Sigmoid colon (tissue), 4 donors: ENCODE measurements around the gene PRKCA.
"Not testable (repeated sequence)": the region's sequence is repeated elsewhere in the genome, so short reads cannot be mapped to it uniquely, and the experiment has no call there.

ENCODE experiments used
- EP300 ChIP-seq, 4 donors: sonication (generic); formaldehyde crosslinking; IDR thresholded peaks; one replicate each; pipeline ENCODE4 v1.6.1; 2017; ENCODE audit warnings: antibody characterized with exemption in 4 of 4
- POLR2A ChIP-seq, 2 donors: fragments of 450-650 bp; IDR thresholded peaks; one replicate each; pipeline ENCODE4 v1.6.1; 2016; ENCODE audit warnings: antibody characterized with exemption in 2 of 2, mild to moderate bottlenecking in 2 of 2, moderate library complexity in 2 of 2
- POLR2AphosphoS5 ChIP-seq, 4 donors: sonication (generic); formaldehyde crosslinking; IDR thresholded peaks; one replicate each; pipeline ENCODE4 v1.6.1; 2017; ENCODE audit warnings: antibody characterized with exemption in 4 of 4
- TF ChIP-seq, protein P1 (sequence below), 4 experiments: fragments of 450-650 bp in 3 of 4; fragments of 200-600 bp in 1 of 4; IDR thresholded peaks; one replicate each; pipeline ENCODE4 v1.5.1; 2016 to 2019; ENCODE audit warnings: antibody characterized with exemption in 4 of 4, mild to moderate bottlenecking in 3 of 4, moderate library complexity in 2 of 4

DNA sequence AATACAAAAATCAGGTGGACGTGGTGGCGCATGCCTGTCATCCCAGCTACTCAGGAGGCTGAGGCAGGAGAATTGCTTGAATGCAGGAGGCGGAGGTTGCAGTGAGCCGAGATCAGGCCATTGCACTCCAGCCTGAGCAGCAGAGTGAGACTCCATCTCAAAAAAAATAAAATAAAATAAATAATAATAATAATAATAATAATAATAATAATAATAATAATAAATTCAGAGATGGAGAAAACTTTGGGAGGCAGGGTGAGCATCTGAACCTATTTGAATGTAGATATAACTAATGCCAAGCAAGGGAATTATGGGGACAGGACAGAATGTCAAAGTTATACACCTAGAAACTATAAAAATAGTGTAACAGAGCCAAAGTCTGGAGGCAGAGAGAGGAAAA is 39.9 kb downstream of the PRKCA start:
- TF ChIP-seq, protein P1, sequence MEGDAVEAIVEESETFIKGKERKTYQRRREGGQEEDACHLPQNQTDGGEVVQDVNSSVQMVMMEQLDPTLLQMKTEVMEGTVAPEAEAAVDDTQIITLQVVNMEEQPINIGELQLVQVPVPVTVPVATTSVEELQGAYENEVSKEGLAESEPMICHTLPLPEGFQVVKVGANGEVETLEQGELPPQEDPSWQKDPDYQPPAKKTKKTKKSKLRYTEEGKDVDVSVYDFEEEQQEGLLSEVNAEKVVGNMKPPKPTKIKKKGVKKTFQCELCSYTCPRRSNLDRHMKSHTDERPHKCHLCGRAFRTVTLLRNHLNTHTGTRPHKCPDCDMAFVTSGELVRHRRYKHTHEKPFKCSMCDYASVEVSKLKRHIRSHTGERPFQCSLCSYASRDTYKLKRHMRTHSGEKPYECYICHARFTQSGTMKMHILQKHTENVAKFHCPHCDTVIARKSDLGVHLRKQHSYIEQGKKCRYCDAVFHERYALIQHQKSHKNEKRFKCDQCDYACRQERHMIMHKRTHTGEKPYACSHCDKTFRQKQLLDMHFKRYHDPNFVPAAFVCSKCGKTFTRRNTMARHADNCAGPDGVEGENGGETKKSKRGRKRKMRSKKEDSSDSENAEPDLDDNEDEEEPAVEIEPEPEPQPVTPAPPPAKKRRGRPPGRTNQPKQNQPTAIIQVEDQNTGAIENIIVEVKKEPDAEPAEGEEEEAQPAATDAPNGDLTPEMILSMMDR (IDR thresholded peaks at IDR 0.05) = not testable (repeated sequence)
- TF ChIP-seq POLR2AphosphoS5, POLR2A, EP300 (IDR thresholded peaks at IDR 0.05): not testable (repeated sequence)
